Measurements from ENCODE around the gene HBS1L. TPM values are rescaled to one million over a fixed set of nuclear protein-coding genes. Genes with fewer than 3 reads are reported as not detected.

HBS1L gene
- total and polyA plus RNA-seq, 2 of the 4 experiments (the other 2 are of a cell fraction): 45.1 to 120 TPM

DNA sequence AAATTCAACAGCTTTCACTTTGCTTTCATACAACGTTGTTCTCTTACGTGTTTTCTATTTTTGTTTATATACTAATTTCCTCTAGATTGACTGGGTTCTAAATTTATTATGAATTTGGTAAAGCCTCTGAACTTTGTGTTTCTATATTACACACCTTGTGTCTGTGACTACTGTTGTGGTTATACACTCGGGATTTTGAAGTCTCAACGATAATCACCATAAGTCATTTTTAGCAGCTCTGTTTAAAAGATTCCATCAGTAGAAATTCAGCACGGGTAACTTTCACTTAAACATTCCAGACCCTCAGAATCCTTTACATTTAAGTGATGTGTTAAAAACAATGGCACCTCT lies 31.8 kb upstream of the HBS1L start:
- peak overlapping the region; percentile 45; the same call in 1 of the 2 replicates for H3K4me2 ChIP-seq (ENCODE audit: low read depth, low read length)
- H2AFZ ChIP-seq (replicated peaks; ENCODE audit: low read length, poor library complexity): no peak overlapping the region
- no peak overlapping the region for H2AK5ac ChIP-seq (ENCODE audit: low read depth, low read length)
- TF ChIP-seq, protein P1, sequence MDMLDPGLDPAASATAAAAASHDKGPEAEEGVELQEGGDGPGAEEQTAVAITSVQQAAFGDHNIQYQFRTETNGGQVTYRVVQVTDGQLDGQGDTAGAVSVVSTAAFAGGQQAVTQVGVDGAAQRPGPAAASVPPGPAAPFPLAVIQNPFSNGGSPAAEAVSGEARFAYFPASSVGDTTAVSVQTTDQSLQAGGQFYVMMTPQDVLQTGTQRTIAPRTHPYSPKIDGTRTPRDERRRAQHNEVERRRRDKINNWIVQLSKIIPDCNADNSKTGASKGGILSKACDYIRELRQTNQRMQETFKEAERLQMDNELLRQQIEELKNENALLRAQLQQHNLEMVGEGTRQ (IDR thresholded peaks at IDR 0.05; ENCODE audit: low read depth, low read length): no peak
- TF ChIP-seq FOS (IDR thresholded peaks at IDR 0.05; ENCODE audit: low read depth, low read length) (no peak), CEBPB (IDR thresholded peaks at IDR 0.05; ENCODE audit: low read depth, low read length) (no peak), CHD1 (IDR thresholded peaks at IDR 0.05; ENCODE audit: low read depth, low read length) (no peak), MXI1 (IDR thresholded peaks at IDR 0.05; ENCODE audit: borderline replicate concordance, low read depth, low read length) (no peak), RCOR1 (IDR thresholded peaks at IDR 0.05; ENCODE audit: insufficient replicate concordance, low read length) (no peak), RAD21 (IDR thresholded peaks at IDR 0.05; ENCODE audit: low read length) (no peak), RFX5 (IDR thresholded peaks at IDR 0.05; ENCODE audit: low read depth, low read length) (no peak), MAFK (IDR thresholded peaks at IDR 0.05; ENCODE audit: low read depth, low read length) (no peak), NFE2L2 (IDR thresholded peaks at IDR 0.05; ENCODE audit: low read depth, low read length) (no peak), BHLHE40 (IDR thresholded peaks at IDR 0.05; ENCODE audit: low read depth, low read length) (no peak), SMC3 (IDR thresholded peaks at IDR 0.05; ENCODE audit: low read depth, low read length) (no peak), MAZ (IDR thresholded peaks at IDR 0.05; ENCODE audit: borderline replicate concordance, low read depth, low read length) (no peak), POLR2A (IDR thresholded peaks at IDR 0.05; ENCODE audit: low read depth, low read length) (no peak)
- TF ChIP-seq, protein P2, sequence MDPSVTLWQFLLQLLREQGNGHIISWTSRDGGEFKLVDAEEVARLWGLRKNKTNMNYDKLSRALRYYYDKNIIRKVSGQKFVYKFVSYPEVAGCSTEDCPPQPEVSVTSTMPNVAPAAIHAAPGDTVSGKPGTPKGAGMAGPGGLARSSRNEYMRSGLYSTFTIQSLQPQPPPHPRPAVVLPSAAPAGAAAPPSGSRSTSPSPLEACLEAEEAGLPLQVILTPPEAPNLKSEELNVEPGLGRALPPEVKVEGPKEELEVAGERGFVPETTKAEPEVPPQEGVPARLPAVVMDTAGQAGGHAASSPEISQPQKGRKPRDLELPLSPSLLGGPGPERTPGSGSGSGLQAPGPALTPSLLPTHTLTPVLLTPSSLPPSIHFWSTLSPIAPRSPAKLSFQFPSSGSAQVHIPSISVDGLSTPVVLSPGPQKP (IDR thresholded peaks at IDR 0.05; ENCODE audit: borderline replicate concordance, low read depth, low read length): no peak
- TF ChIP-seq, protein P3, sequence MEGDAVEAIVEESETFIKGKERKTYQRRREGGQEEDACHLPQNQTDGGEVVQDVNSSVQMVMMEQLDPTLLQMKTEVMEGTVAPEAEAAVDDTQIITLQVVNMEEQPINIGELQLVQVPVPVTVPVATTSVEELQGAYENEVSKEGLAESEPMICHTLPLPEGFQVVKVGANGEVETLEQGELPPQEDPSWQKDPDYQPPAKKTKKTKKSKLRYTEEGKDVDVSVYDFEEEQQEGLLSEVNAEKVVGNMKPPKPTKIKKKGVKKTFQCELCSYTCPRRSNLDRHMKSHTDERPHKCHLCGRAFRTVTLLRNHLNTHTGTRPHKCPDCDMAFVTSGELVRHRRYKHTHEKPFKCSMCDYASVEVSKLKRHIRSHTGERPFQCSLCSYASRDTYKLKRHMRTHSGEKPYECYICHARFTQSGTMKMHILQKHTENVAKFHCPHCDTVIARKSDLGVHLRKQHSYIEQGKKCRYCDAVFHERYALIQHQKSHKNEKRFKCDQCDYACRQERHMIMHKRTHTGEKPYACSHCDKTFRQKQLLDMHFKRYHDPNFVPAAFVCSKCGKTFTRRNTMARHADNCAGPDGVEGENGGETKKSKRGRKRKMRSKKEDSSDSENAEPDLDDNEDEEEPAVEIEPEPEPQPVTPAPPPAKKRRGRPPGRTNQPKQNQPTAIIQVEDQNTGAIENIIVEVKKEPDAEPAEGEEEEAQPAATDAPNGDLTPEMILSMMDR (conservative IDR thresholded peaks at IDR 0.05; ENCODE audit: low read depth, low read length): no peak
- H3K18ac ChIP-seq (ENCODE audit: low read depth, low read length): no peak overlapping the region
- no peak overlapping the region for H2BK20ac ChIP-seq (ENCODE audit: low read depth, low read length)
- no peaks in the 10 kb centered on the region for H3K79me1 ChIP-seq (ENCODE audit: low read depth in 1 of 2, low read length in 2 of 2)
- dilution Hi-C loops (cut with HindIII; ENCODE audit: low sequenced_read_pairs, unreplicated experiment) (no loop called here), intact Hi-C loops (cut with micrococcal nuclease) (no loop called here), in situ Hi-C loops (cut with MboI; ENCODE audit: low sequenced_read_pairs) (no loop called here)
- H3K14ac ChIP-seq (replicated peaks; ENCODE audit: low read depth, low read length): no peak overlapping the region
- ChIA-PET POLR2A (ENCODE audit: unreplicated experiment) (no interaction called here), CTCF (interaction anchor here (0.6 kb wide), 1 partner anchor 59 kb away, joined by 5 read pairs; no protein-coding TSS in a partner anchor)
- 0 out of 2 replicates have a peak overlapping the region, but pooled peaks have one; percentile 24 for H3K4me3 ChIP-seq (ENCODE audit: insufficient read depth, low read depth, low read length)
- no TSS peak for BruUV-seq (replicated peaks)
- H3K9me3 ChIP-seq (ENCODE audit: control insufficient read depth, insufficient read depth, low read length): 0 out of 2 replicates have a peak, but pooled peaks cover 2% of the 10 kb centered on the region
- no CpG with 5 or more reads among the region's 5 CpGs for WGBS, 2 experiments (ENCODE audit: extremely low coverage in 2 of 2, insufficient read length in 1 of 2)
- no peaks in the 10 kb centered on the region for H3K36me3 ChIP-seq (ENCODE audit: control insufficient read depth, insufficient read depth, low read length)
- no peak overlapping the region for H3K27ac ChIP-seq (ENCODE audit: insufficient read depth, low read length)
- peaks cover 2% of the 10 kb centered on the region; the same call in 1 of the 2 replicates for H3K27me3 ChIP-seq (ENCODE audit: control insufficient read depth, insufficient read depth, low read length)
- no peak overlapping the region for H3K23ac ChIP-seq (ENCODE audit: low read depth, low read length)
- H3K56ac ChIP-seq (ENCODE audit: extremely low read depth, insufficient read depth, low read length): no peak overlapping the region
- no peak overlapping the region for H3K4ac ChIP-seq (ENCODE audit: low read depth, low read length)
- H3K9ac ChIP-seq (ENCODE audit: low read depth, low read length): no peak overlapping the region
- H2AK9ac ChIP-seq (replicated peaks; ENCODE audit: low read depth, low read length, poor library complexity): no peak overlapping the region
- no peak for ATAC-seq (ENCODE audit: low read depth)
- H3K9me1 ChIP-seq (ENCODE audit: insufficient read depth, low read length): 0 out of 2 replicates have a peak, but pooled peaks cover 3% of the 10 kb centered on the region
- no peak overlapping the region for H4K8ac ChIP-seq (ENCODE audit: low read depth in 2 of 2, low read length in 2 of 2)
- H2BK120ac ChIP-seq (ENCODE audit: low read depth, low read length): no peak overlapping the region
- H3K4me1 ChIP-seq (ENCODE audit: control insufficient read depth, insufficient read depth, low read length): no peaks in the 10 kb centered on the region
- no peak overlapping the region for H2BK5ac ChIP-seq (ENCODE audit: low read depth, low read length, poor library complexity, severe bottlenecking)
- H4K91ac ChIP-seq (ENCODE audit: insufficient read depth, low read depth, low read length): no peak overlapping the region
- no peak overlapping the region for H4K5ac ChIP-seq (ENCODE audit: low read depth, low read length)
- DNase-seq: no peak
- no peak overlapping the region for H2BK15ac ChIP-seq (ENCODE audit: low read depth, low read length)
- H4K20me1 ChIP-seq (ENCODE audit: insufficient read depth, low read length): no peaks in the 10 kb centered on the region

All from IMR-90 (cell line).